ENCODE results near the gene BAHD1.

DNA sequence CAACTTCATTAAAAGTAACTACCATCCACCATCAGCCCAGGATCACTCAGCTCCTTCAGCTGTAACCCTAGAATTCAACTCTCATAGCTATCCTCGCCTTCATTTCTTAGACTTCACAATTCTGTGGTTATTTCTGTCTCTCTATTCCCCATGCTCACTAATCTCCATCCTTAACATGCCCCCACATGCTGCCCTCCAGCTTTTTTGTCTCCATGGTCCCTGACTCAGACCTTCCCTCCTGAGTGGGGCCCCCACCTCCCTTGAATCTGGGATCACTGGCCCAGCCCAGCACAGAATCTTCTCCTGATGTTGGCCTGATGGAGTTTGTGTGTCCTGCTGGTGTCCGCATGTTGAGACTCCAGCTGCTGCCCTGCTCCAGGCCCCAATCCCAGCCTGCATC lies 71.7 kb downstream of the BAHD1 start:
- TF ChIP-seq, protein P1, sequence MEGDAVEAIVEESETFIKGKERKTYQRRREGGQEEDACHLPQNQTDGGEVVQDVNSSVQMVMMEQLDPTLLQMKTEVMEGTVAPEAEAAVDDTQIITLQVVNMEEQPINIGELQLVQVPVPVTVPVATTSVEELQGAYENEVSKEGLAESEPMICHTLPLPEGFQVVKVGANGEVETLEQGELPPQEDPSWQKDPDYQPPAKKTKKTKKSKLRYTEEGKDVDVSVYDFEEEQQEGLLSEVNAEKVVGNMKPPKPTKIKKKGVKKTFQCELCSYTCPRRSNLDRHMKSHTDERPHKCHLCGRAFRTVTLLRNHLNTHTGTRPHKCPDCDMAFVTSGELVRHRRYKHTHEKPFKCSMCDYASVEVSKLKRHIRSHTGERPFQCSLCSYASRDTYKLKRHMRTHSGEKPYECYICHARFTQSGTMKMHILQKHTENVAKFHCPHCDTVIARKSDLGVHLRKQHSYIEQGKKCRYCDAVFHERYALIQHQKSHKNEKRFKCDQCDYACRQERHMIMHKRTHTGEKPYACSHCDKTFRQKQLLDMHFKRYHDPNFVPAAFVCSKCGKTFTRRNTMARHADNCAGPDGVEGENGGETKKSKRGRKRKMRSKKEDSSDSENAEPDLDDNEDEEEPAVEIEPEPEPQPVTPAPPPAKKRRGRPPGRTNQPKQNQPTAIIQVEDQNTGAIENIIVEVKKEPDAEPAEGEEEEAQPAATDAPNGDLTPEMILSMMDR (IDR thresholded peaks at IDR 0.05): no peak
- no peak for TF ChIP-seq POLR2A (IDR thresholded peaks at IDR 0.05)

All from adrenal gland (tissue), 5 donors.